Measurements from ENCODE around the gene ZDHHC9. TPM values are rescaled to one million over a fixed set of nuclear protein-coding genes. Genes with fewer than 3 reads are reported as not detected.

Gene ZDHHC9
- total RNA-seq, 4 donors from 2014 or later = 7.9 to 25.3 (median 14.7) TPM

GRCh38 chrX:129833153-129833990 is 10.3 kb downstream of the ZDHHC9 start:
- in situ Hi-C loops (cut with MboI; ENCODE audit: low sequenced_read_pairs in 4 of 4) = loop anchor here in 2 of 4 donors (25.0 kb wide), 2 partner anchors 196 to 221 kb away; no protein-coding TSS in a partner anchor
- Histone ChIP-seq H3K27me3 (no peaks in the 10 kb centered on the region), H3K4me1 (peaks cover 0 to 3% of the 10 kb centered on the region in 2 donors), H3K27ac (no peak overlapping the region), H3K36me3 (no peaks in the 10 kb centered on the region), H3K4me3 (no peak overlapping the region), H3K9me3 (no peaks in the 10 kb centered on the region)
- TF ChIP-seq CTCF (IDR thresholded peaks at IDR 0.05 in 4 of 5, conservative IDR thresholded peaks at IDR 0.05 in 1 of 5) = no peak
- TF ChIP-seq POLR2A (IDR thresholded peaks at IDR 0.05) = no peak
- intact Hi-C loops (cut with DNase I; ENCODE audit: low total_unique reads) = no loop called here
- no peak for DNase-seq
- ATAC-seq = no peak

- H3K4me1 ChIP-seq = peaks cover 0 to 3% of the 10 kb centered on the region in 2 donors
- H3K27me3 ChIP-seq = no peaks in the 10 kb centered on the region
- TF ChIP-seq POLR2A (IDR thresholded peaks at IDR 0.05) (no peak), CTCF (IDR thresholded peaks at IDR 0.05 in 4 of 5, conservative IDR thresholded peaks at IDR 0.05 in 1 of 5) (no peak)
- peak in 1 of 2 donors; percentile 21 for DNase-seq
- H3K27ac ChIP-seq = no peak overlapping the region
- H3K4me3 ChIP-seq = no peak overlapping the region
- intact Hi-C loops (cut with DNase I; ENCODE audit: low total_unique reads) = no loop called here
- H3K9me3 ChIP-seq = no peaks in the 10 kb centered on the region
- in situ Hi-C loops (cut with MboI; ENCODE audit: low sequenced_read_pairs in 4 of 4) = loop anchor here in 2 of 4 donors (25.0 kb wide), 2 partner anchors 194 to 219 kb away; no protein-coding TSS in a partner anchor
- no peaks in the 10 kb centered on the region for H3K36me3 ChIP-seq
- peak in 1 of 2 donors; percentile 26 for ATAC-seq
Observed at GRCh38 chrX:129831091-129831885, 12.4 kb downstream of the ZDHHC9 start.

GRCh38 chrX:129830494-129830893 is 13.2 kb downstream of the ZDHHC9 start:
- intact Hi-C loops (cut with DNase I; ENCODE audit: low total_unique reads) = no loop called here
- no peak overlapping the region for H3K27ac ChIP-seq
- in situ Hi-C loops (cut with MboI; ENCODE audit: low sequenced_read_pairs in 4 of 4) = loop anchor here in 2 of 4 donors (25.0 kb wide), 2 partner anchors 193 to 218 kb away; no protein-coding TSS in a partner anchor

More at GRCh38 chrX:129830494-129830893, 13.2 kb downstream of the ZDHHC9 start:
- Histone ChIP-seq H3K36me3 (no peaks in the 10 kb centered on the region), H3K9me3 (no peaks in the 10 kb centered on the region), H3K4me3 (no peak overlapping the region), H3K27me3 (no peaks in the 10 kb centered on the region), H3K4me1 (peaks cover 0 to 3% of the 10 kb centered on the region in 2 donors)
- ATAC-seq = no peak
- no peak for DNase-seq
- no peak for TF ChIP-seq POLR2A (IDR thresholded peaks at IDR 0.05)
- no peak for TF ChIP-seq CTCF (IDR thresholded peaks at IDR 0.05 in 4 of 5, conservative IDR thresholded peaks at IDR 0.05 in 1 of 5)
